ENCODE results near the gene ZNF385B. TPM values are rescaled to one million over a fixed set of nuclear protein-coding genes. Genes with fewer than 3 reads are reported as not detected.

The ZNF385B gene
- total RNA-seq, 1 donor from 2014 or later, result 1.9 TPM

- Mint-ChIP-seq H3K9me3 (no peaks in the 10 kb centered on the region), H3K36me3 (no peaks in the 10 kb centered on the region), H3K4me1 (ENCODE audit: unreplicated experiment) (peaks cover 7% of the 10 kb centered on the region), H3K27ac (no peak overlapping the region), H3K4me3 (no peak overlapping the region), H3K27me3 (no peaks in the 10 kb centered on the region)
- no peak for TF ChIP-seq CTCF (conservative IDR thresholded peaks at IDR 0.05)
- DNase-seq (ENCODE audit: extremely low spot score, unreplicated experiment), result no peak
These were observed 305.0 kb downstream of the ZNF385B start for GRCh38 chr2:179556425-179556824.

GRCh38 chr2:179555691-179556283 lies 305.6 kb downstream of the ZNF385B start:
- Mint-ChIP-seq H3K27me3 (no peaks in the 10 kb centered on the region), H3K9me3 (no peaks in the 10 kb centered on the region)

GRCh38 chr2:179554639-179555386 lies 306.6 kb downstream of the ZNF385B start:
- Mint-ChIP-seq H3K27ac (no peak overlapping the region), H3K4me3 (no peak overlapping the region), H3K9me3 (no peaks in the 10 kb centered on the region), H3K36me3 (no peaks in the 10 kb centered on the region), H3K27me3 (no peaks in the 10 kb centered on the region), H3K4me1 (ENCODE audit: unreplicated experiment) (peaks cover 4% of the 10 kb centered on the region)
- no peak for DNase-seq (ENCODE audit: extremely low spot score, unreplicated experiment)
- TF ChIP-seq CTCF (conservative IDR thresholded peaks at IDR 0.05), result no peak

More at GRCh38 chr2:179555691-179556283, 305.6 kb downstream of the ZNF385B start:
- Mint-ChIP-seq H3K27ac (no peak overlapping the region), H3K36me3 (no peaks in the 10 kb centered on the region), H3K4me1 (ENCODE audit: unreplicated experiment) (peaks cover 4% of the 10 kb centered on the region), H3K4me3 (no peak overlapping the region)
- no peak for DNase-seq (ENCODE audit: extremely low spot score, unreplicated experiment)
- no peak for TF ChIP-seq CTCF (conservative IDR thresholded peaks at IDR 0.05)

- Mint-ChIP-seq H3K36me3 (no peaks in the 10 kb centered on the region), H3K4me1 (ENCODE audit: unreplicated experiment) (no peaks in the 10 kb centered on the region), H3K9me3 (no peaks in the 10 kb centered on the region), H3K27me3 (no peaks in the 10 kb centered on the region), H3K4me3 (no peak overlapping the region), H3K27ac (no peak overlapping the region)
- TF ChIP-seq CTCF (conservative IDR thresholded peaks at IDR 0.05), result no peak
- DNase-seq (ENCODE audit: extremely low spot score, unreplicated experiment), result no peak
These were observed 308.0 kb downstream of the ZNF385B start for GRCh38 chr2:179553382-179553781.

GRCh38 chr2:179551539-179552045 lies 309.8 kb downstream of the ZNF385B start:
- Mint-ChIP-seq H3K4me1 (ENCODE audit: unreplicated experiment) (no peaks in the 10 kb centered on the region), H3K27me3 (no peaks in the 10 kb centered on the region), H3K4me3 (no peak overlapping the region), H3K9me3 (no peaks in the 10 kb centered on the region), H3K27ac (no peak overlapping the region), H3K36me3 (no peaks in the 10 kb centered on the region)
- no peak for TF ChIP-seq CTCF (conservative IDR thresholded peaks at IDR 0.05)
- DNase-seq (ENCODE audit: extremely low spot score, unreplicated experiment), result no peak

Data from type B pancreatic cell (in vitro differentiated cells).